Dendritic cell treated with granulocyte-macrophage colony-stimulating factor and Interleukin-4, amounts not matched to agents 40 ng/mL and 50 ng/mL, for 4 days (primary cell): ENCODE results near the gene MEGF9.

Experiments used
- H3K27ac Mint-ChIP-seq: one replicate; pipeline ENCODE4 v1.8.0; 2022; ENCODE audit warnings: mild to moderate bottlenecking, mixed read lengths
- H3K27me3 Mint-ChIP-seq: one replicate; pipeline ENCODE4 v1.8.0; 2022; ENCODE audit warnings: mild to moderate bottlenecking, mixed read lengths
- H3K36me3 Mint-ChIP-seq: one replicate; pipeline ENCODE4 v1.8.0; 2022; ENCODE audit warnings: low read depth, mixed read lengths
- H3K4me1 Mint-ChIP-seq: one replicate; pipeline ENCODE4 v1.8.0; 2022; ENCODE audit warnings: low read depth, mixed read lengths
- H3K4me3 Mint-ChIP-seq: one replicate; pipeline ENCODE4 v1.8.0; 2022; ENCODE audit warnings: mild to moderate bottlenecking, moderate library complexity, mixed read lengths
- H3K9me3 Mint-ChIP-seq: one replicate; pipeline ENCODE4 v1.8.0; 2022; ENCODE audit warnings: mixed read lengths
- intact Hi-C: fragments of 100-400 bp; cut with micrococcal nuclease; formaldehyde crosslinking; loops from one replicate; pipeline ENCODE4 v1.15.0; 2022

The MEGF9 gene

GRCh38 chr9:120603010-120603409 lies 111.3 kb downstream of the MEGF9 start:
- Mint-ChIP-seq H3K4me3 (no peak overlapping the region), H3K4me1 (no peaks in the 10 kb centered on the region), H3K36me3 (peaks cover 43% of the 10 kb centered on the region), H3K9me3 (no peaks in the 10 kb centered on the region), H3K27ac (no peak overlapping the region), H3K27me3 (no peaks in the 10 kb centered on the region)
- intact Hi-C loops: no loop called here

- H3K4me1 Mint-ChIP-seq: no peaks in the 10 kb centered on the region
- H3K4me3 Mint-ChIP-seq: no peak overlapping the region
- intact Hi-C loops: no loop called here
- H3K27me3 Mint-ChIP-seq: no peaks in the 10 kb centered on the region
- H3K36me3 Mint-ChIP-seq: no peaks in the 10 kb centered on the region
- H3K27ac Mint-ChIP-seq: no peak overlapping the region
- no peaks in the 10 kb centered on the region for H3K9me3 Mint-ChIP-seq
Observed at GRCh38 chr9:120593955-120594277, 120.4 kb downstream of the MEGF9 start.

GRCh38 chr9:120593250-120593954 lies 120.9 kb downstream of the MEGF9 start:
- Mint-ChIP-seq H3K9me3 (no peaks in the 10 kb centered on the region), H3K4me1 (no peaks in the 10 kb centered on the region), H3K36me3 (no peaks in the 10 kb centered on the region), H3K27me3 (no peaks in the 10 kb centered on the region), H3K27ac (no peak overlapping the region), H3K4me3 (no peak overlapping the region)
- intact Hi-C loops: no loop called here

- no peaks in the 10 kb centered on the region for H3K27me3 Mint-ChIP-seq
- no peaks in the 10 kb centered on the region for H3K4me1 Mint-ChIP-seq
- H3K9me3 Mint-ChIP-seq: no peaks in the 10 kb centered on the region
- H3K27ac Mint-ChIP-seq: no peak overlapping the region
- no peaks in the 10 kb centered on the region for H3K36me3 Mint-ChIP-seq
- H3K4me3 Mint-ChIP-seq: no peak overlapping the region
- intact Hi-C loops: no loop called here
Observed at GRCh38 chr9:120592210-120592609, 122.1 kb downstream of the MEGF9 start.

- no peaks in the 10 kb centered on the region for H3K36me3 Mint-ChIP-seq
- H3K27ac Mint-ChIP-seq: no peak overlapping the region
- H3K4me3 Mint-ChIP-seq: no peak overlapping the region
- H3K9me3 Mint-ChIP-seq: no peaks in the 10 kb centered on the region
- peaks cover 11% of the 10 kb centered on the region for H3K4me1 Mint-ChIP-seq
- intact Hi-C loops: no loop called here
- no peaks in the 10 kb centered on the region for H3K27me3 Mint-ChIP-seq
Observed at GRCh38 chr9:120587328-120587727, 126.9 kb downstream of the MEGF9 start.

GRCh38 chr9:120583958-120584369 lies 130.3 kb downstream of the MEGF9 start:
- Mint-ChIP-seq H3K27me3 (no peaks in the 10 kb centered on the region), H3K9me3 (no peaks in the 10 kb centered on the region), H3K27ac (no peak overlapping the region), H3K4me1 (peaks cover 20% of the 10 kb centered on the region), H3K36me3 (peaks cover 7% of the 10 kb centered on the region), H3K4me3 (no peak overlapping the region)
- intact Hi-C loops: no loop called here

GRCh38 chr9:120580051-120580896 lies 134.0 kb downstream of the MEGF9 start, which contains the start of gene CDK5RAP2:
Gene CDK5RAP2 (minus strand): TSS chr9:120580167. CDS start chr9:120579978, 189 bp downstream.
- intact Hi-C loops: no loop called here
- Mint-ChIP-seq H3K27ac (peak within 1 kb of the TSS; percentile 89), H3K4me3 (peak within 1 kb of the TSS; percentile 98), H3K36me3 (peaks cover 23% of the 10 kb centered on the region), H3K27me3 (no peaks in the 10 kb centered on the region), H3K9me3 (no peaks in the 10 kb centered on the region), H3K4me1 (peaks cover 30% of the 10 kb centered on the region)

GRCh38 chr9:120579139-120580050 lies 134.9 kb downstream of the MEGF9 start:
- Mint-ChIP-seq H3K9me3 (no peaks in the 10 kb centered on the region), H3K4me1 (peaks cover 24% of the 10 kb centered on the region), H3K27ac (peak overlapping the region; percentile 89), H3K27me3 (no peaks in the 10 kb centered on the region), H3K4me3 (peak overlapping the region; percentile 98), H3K36me3 (peaks cover 23% of the 10 kb centered on the region)
- intact Hi-C loops: no loop called here

GRCh38 chr9:120574473-120574872 lies 139.8 kb downstream of the MEGF9 start:
- Mint-ChIP-seq H3K4me3 (no peak overlapping the region), H3K27ac (no peak overlapping the region), H3K36me3 (peaks cover 43% of the 10 kb centered on the region), H3K27me3 (no peaks in the 10 kb centered on the region), H3K9me3 (no peaks in the 10 kb centered on the region), H3K4me1 (peaks cover 15% of the 10 kb centered on the region)
- intact Hi-C loops: no loop called here

- H3K27ac Mint-ChIP-seq: no peak overlapping the region
- H3K4me3 Mint-ChIP-seq: no peak overlapping the region
- peaks cover 62% of the 10 kb centered on the region for H3K36me3 Mint-ChIP-seq
- intact Hi-C loops: no loop called here
- no peaks in the 10 kb centered on the region for H3K27me3 Mint-ChIP-seq
- no peaks in the 10 kb centered on the region for H3K9me3 Mint-ChIP-seq
- peaks cover 1% of the 10 kb centered on the region for H3K4me1 Mint-ChIP-seq
Observed at GRCh38 chr9:120572472-120572871, 141.8 kb downstream of the MEGF9 start.

GRCh38 chr9:120571443-120572257 lies 142.6 kb downstream of the MEGF9 start:
- H3K4me1 Mint-ChIP-seq: no peaks in the 10 kb centered on the region
- H3K27me3 Mint-ChIP-seq: no peaks in the 10 kb centered on the region

GRCh38 chr9:120570296-120570695 lies 144.0 kb downstream of the MEGF9 start:
- no peaks in the 10 kb centered on the region for H3K27me3 Mint-ChIP-seq
- H3K9me3 Mint-ChIP-seq: no peaks in the 10 kb centered on the region
- no peak overlapping the region for H3K4me3 Mint-ChIP-seq
- no peak overlapping the region for H3K27ac Mint-ChIP-seq
- peaks cover 61% of the 10 kb centered on the region for H3K36me3 Mint-ChIP-seq
- intact Hi-C loops: no loop called here
- no peaks in the 10 kb centered on the region for H3K4me1 Mint-ChIP-seq

More at GRCh38 chr9:120571443-120572257, 142.6 kb downstream of the MEGF9 start:
- Mint-ChIP-seq H3K9me3 (no peaks in the 10 kb centered on the region), H3K27ac (no peak overlapping the region), H3K4me3 (no peak overlapping the region), H3K36me3 (peaks cover 58% of the 10 kb centered on the region)
- intact Hi-C loops: no loop called here

GRCh38 chr9:120569556-120569955 lies 144.7 kb downstream of the MEGF9 start:
- Mint-ChIP-seq H3K9me3 (no peaks in the 10 kb centered on the region), H3K27me3 (no peaks in the 10 kb centered on the region), H3K27ac (no peak overlapping the region), H3K36me3 (peaks cover 68% of the 10 kb centered on the region), H3K4me1 (no peaks in the 10 kb centered on the region), H3K4me3 (no peak overlapping the region)
- intact Hi-C loops: no loop called here
